Esophagus muscularis mucosa (tissue), 4 donors: Measurements from ENCODE around the gene ING2.

Experiments
- EP300 ChIP-seq: sonication (generic); formaldehyde crosslinking; IDR thresholded peaks from one replicate; pipeline ENCODE4 v1.6.1; 2017; ENCODE audit warnings: antibody characterized with exemption
- POLR2A ChIP-seq: fragments of 450-650 bp; IDR thresholded peaks from one replicate; pipeline ENCODE4 v1.6.1; 2017; ENCODE audit warnings: antibody characterized with exemption, moderate library complexity, mild to moderate bottlenecking, low read depth
- TF ChIP-seq, protein P1 (sequence below), 3 experiments: fragments of 200-600 bp in 2 of 3; fragments of 450-650 bp in 1 of 3; sonication (generic) in 2 of 3; IDR thresholded peaks; one replicate each; pipeline ENCODE4 v1.5.1; 2017 to 2019; ENCODE audit warnings: antibody characterized with exemption in 3 of 3, mild to moderate bottlenecking in 2 of 3, moderate library complexity in 1 of 3

DNA sequence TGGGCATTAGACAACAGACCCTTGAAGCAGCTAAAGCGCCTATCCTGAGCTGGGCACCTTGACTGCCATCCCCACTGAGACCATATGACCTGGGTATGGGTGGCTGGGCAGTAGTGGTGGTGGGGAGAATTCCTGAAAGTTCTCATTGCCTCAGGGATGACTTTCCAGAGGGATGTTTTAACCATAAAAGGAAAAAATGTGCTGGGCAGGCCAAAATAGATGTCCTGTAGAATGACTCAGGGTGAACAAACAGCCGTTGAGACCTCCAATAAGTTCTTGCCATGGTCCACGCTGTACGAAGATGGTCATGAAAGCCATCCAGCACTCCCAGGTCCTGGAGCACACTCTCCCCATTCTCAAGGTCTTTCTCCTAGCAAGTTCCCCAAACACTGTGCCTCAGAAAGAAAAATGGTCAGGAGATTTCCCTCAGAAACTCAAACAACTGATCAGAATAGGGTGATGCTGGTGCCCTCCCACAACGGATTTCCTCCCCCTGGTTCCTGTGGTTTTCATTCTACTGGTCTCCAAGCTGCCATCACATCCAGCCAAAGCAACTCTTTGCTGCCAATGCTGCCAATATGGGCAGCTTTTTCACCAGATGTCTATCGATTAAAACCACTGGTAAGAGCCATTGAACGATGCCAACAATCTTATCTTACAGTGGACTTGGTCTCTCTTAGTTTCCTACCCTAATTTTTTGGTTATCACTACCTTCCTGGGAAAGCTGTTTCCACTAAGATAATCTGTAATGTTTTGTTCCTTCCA is 49.2 kb upstream of the ING2 start:
- TF ChIP-seq, protein P1, sequence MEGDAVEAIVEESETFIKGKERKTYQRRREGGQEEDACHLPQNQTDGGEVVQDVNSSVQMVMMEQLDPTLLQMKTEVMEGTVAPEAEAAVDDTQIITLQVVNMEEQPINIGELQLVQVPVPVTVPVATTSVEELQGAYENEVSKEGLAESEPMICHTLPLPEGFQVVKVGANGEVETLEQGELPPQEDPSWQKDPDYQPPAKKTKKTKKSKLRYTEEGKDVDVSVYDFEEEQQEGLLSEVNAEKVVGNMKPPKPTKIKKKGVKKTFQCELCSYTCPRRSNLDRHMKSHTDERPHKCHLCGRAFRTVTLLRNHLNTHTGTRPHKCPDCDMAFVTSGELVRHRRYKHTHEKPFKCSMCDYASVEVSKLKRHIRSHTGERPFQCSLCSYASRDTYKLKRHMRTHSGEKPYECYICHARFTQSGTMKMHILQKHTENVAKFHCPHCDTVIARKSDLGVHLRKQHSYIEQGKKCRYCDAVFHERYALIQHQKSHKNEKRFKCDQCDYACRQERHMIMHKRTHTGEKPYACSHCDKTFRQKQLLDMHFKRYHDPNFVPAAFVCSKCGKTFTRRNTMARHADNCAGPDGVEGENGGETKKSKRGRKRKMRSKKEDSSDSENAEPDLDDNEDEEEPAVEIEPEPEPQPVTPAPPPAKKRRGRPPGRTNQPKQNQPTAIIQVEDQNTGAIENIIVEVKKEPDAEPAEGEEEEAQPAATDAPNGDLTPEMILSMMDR (IDR thresholded peaks at IDR 0.05): no peak
- TF ChIP-seq POLR2A (no peak), EP300 (no peak)
